Measurements from ENCODE around the gene MORC3.
"Not testable (repeated sequence)": the region's sequence is repeated elsewhere in the genome, so short reads cannot be mapped to it uniquely, and the experiment has no call there.

The MORC3 gene, protein sequence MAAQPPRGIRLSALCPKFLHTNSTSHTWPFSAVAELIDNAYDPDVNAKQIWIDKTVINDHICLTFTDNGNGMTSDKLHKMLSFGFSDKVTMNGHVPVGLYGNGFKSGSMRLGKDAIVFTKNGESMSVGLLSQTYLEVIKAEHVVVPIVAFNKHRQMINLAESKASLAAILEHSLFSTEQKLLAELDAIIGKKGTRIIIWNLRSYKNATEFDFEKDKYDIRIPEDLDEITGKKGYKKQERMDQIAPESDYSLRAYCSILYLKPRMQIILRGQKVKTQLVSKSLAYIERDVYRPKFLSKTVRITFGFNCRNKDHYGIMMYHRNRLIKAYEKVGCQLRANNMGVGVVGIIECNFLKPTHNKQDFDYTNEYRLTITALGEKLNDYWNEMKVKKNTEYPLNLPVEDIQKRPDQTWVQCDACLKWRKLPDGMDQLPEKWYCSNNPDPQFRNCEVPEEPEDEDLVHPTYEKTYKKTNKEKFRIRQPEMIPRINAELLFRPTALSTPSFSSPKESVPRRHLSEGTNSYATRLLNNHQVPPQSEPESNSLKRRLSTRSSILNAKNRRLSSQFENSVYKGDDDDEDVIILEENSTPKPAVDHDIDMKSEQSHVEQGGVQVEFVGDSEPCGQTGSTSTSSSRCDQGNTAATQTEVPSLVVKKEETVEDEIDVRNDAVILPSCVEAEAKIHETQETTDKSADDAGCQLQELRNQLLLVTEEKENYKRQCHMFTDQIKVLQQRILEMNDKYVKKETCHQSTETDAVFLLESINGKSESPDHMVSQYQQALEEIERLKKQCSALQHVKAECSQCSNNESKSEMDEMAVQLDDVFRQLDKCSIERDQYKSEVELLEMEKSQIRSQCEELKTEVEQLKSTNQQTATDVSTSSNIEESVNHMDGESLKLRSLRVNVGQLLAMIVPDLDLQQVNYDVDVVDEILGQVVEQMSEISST

DNA sequence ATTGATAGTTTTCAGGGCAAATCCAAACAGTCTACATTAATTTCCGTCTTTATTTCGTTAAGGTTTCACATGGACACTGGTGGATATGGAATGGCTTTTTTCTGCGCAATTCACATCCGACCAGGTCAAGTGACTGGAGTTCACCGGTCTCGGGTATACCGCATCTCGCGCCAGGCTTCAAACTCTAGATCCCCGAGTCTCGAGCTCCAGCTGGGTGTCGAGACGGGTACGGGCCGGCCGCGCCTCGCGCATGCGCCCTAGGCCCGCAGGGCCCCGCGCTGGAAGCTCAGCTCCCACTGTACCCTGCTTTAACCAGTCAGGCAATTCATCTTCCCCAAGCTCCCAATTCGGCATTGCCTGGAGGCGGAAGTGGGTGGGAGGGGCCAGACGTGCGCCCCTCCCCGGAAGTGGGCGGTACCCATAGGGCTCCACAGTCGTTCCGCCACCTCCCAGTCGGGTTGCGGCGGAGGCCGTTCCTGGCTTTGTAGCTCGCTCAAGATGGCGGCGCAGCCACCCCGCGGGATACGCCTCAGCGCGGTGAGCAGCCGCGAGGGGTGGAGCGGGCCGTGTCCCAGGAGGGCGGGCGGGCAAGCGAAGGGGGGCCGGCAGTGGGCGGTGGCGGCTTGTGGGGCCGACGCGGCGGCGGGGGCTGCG, at the start of gene MORC3:
Gene MORC3 (plus strand): TSS at position 431 of the 654 bp plus-strand sequence. CDS start 68 bp downstream, at position 499.
- peak; percentile 98 for DNase-seq

DNA sequence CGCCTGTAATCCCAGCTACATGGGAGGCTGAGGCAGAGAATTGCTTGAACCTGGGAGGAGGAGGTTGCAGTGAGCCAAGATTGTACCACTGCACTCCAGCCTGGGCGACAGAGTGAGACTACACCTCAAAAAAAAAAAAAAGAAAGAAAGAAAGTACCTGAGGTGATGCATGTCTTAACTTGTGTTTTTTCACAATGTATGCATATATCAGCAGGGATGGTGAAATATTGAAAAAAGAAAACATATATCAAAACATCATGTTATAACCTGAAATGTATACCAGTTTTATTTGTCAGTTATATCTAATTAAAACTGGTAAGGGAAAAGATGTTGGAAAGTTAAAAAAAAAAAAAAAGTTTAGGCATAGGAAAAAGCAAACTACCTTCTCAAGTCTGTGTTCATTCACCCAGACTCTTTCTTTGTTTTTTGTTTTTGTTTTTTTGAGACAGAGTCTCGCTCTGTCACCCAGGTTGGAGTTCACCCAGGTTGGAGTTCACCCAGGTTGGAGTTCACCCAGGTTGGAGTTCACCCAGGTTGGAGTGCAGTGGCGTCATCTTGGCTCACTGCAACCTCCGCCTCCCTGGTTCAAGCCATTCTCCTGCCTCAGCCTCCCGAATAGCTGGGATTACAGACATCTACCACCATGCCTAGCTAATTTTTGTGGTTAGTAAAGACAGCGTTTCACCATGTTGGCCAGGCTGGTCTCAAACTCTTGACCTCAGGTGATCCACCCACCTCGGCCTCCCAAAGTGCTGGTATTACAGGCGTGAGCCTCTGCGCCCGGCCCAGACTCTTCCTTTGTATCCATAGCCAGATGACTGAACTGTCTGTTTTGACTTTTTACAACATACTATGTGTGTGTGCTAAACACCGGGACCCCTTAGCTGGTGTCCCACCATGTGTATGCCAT, 49.0 kb upstream of the MORC3 start:
- not testable (repeated sequence) for DNase-seq

DNA sequence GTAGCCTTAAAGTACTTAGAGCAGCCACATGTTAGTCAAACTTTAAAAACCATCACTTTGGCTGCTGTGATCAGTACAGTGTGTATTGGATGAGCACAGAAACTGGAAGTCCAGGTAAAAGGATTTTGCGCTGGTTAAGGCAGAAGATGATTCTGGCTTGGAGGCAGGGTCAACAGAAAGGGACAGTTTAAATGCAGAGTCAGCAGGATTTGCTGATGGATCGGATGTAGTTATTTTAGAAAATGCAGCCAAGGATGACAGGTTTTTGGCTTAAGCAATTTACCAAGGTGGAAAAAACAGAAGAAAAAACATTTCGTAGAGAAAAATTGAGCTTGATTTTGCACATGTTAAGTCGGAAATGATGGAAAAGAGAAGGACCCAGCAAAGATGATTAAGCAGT, 45.9 kb upstream of the MORC3 start:
- no peak for DNase-seq

DNA sequence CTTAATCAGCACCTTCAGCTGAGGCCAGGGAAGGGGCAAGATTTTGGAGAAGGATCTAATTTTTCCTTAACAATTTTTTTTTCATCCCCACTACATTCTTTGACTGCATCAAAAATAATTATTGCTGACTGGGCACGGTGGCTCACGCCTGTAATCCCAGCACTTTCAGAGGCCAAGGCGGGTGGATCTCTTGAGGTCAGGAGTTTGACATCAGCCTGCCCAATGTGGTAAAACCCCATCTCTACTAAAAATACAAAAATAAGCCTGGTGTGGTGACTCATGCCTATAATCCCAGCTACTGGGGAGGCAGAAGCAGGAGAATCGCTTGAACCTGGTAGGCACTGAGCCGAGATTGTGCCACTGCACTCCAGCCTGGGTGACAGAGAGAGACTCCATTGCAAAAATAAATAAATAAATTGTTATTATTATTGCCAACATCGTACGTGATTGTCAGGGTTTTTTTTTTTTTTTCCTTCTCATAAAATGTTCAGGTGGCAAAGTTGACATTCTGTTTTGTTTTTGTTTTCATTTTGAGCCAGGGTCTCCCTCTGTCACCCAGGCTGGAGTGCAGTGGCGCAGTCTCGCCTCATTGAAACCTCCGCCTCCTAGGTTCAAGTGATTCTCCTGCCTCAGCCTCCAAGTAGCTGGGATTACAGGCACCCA, 37.3 kb upstream of the MORC3 start:
- no peak for DNase-seq

DNA sequence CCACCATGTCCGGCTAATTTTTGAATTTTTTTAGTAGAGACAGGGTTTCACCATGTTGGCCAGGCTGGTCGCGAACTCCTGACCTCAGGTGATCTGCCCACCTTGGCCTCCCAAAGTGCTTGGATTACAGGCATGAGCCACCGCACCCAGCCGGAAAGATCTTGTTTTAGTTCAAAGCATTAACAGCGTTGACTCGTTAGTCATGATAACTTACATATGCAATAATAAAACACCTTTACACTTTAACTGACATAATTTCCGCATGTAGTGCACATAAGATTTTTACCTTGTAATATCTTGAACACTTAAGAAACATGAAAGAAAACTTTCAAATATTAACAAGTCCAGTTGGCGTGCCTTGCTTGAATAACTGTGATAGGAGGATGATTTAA, 36.8 kb upstream of the MORC3 start:
- not testable (repeated sequence) for DNase-seq

DNA sequence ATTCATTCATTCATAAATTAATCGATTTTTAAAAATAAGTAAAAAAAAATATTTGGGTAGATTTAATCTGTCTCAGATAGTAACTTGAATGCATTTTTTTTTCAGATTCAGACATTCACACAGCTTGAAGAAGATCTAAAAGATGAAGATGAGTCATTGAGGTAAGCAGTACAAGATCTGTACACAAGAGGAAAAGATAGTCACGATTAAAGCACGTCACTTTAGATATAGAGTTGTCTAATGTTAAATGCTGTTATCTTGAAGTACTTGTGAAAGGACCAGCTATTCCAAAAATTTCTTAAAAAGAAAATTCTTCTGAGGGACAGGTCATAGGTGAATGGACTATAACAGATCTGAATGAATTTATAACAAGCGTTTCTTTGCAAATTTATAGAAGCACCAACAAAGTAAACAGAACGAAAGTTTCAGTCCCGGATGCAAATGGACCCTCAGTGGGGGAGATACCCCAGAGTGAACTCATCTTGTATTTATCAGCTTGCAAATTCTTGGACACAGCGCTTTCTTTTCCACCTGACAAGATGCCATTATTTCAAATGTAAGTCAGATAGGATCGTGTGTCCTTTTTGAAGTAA, 31.2 kb upstream of the MORC3 start:
- no peak for DNase-seq

DNA sequence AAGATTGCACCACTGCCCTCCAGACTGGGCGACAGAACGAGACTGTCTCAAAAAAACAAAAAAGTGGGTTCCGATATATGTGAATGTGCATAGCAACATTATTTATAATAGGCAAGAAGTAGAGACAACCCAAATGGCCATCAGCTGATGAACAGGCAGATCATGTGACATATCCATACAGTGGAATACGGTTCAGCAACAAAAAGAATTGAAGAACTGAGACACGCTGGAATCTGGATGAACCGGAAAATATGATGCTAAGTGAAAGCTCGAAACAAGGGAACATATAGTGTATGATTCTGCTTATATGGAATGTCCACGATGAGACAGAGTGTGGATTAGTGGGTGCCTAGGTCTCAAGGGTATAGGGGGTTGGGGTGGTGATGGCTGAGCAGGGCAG, 28.5 kb upstream of the MORC3 start:
- DNase-seq = no peak

DNA sequence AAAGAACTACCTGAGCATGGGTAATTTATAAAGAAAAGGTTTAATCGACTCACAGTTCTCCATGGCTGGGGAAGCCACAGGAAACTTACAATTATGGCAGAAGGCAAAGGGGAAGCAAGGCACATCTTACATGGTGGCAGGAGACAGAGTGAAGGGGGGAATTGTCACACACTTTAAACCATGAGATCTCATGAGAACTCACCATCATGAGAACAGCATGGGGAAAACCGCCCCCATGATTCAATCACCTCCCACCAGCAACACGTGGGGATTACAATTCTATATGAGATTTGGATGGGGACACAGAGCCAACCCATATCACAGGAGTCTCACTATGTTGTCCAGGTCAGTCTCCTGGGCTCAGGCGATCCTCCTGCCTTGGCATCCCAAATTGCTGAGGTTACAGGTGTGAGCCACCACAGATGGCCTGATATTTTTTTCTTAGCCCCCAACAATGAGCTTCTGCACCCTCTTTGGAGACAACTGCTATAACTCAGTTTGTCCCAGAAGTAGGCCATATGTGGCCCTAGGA, 22.5 kb upstream of the MORC3 start:
- DNase-seq = no peak

DNA sequence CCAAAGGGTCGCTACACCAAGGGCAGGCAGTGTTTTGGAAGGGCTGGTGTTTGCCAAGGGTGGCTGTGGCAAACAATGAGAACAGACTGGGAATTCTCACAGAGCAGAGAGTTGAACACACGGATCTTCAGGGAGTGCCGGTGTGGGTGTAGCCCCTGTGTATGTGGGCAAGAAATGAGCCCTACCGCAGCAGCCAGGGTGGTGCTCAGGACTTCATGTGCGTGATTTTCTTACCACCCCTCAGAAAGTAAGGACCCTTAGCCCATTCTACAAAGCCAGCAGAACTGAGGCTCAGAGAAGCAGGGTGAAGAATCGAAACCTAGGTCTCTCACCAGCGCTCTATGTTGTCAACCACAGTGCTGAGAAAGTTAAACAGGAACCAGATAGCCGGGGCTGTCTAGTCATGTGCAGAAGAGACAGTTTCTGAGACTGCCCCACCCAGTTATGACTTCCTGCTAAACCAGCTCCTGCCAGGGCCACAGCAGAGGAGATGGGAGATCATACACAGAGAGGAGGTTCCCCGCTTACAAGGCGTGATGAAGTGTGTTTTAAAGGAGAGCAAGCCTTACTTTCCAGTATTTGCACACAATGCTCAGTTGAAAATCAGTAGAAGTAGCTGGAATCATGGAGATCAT, 21.9 kb upstream of the MORC3 start:
- peak; percentile 72 for DNase-seq

DNA sequence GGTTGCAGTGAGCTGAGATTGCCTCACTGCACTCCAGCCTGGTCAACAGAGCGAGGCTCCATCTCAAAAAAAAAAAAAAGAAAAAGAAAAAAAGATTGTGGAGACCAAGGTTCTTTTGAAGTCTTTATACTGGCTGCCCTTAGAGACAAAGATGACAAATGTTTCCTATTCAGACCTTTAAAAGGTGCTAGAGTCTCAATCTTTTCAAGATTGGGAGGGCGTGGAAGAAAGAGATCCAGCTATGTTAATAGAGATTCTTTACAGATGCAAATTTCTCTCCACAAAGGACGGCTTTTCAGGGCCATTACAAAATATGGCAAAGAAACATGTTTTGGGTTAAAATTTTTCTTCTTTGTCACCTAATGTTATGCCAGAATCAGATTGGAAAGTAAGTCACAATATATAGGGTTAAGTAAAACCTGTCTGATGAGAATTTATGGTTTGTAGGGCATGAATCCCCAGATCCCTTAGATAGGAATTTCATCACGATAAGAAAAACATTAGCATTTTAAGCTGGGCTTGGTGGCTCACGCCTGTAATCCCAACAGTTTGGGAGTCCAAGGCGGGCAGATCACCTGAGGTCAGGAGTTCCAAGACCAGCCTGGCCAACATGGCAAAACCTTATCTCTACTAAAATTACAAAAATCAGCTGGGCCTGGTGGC, 13.0 kb upstream of the MORC3 start:
- no peak for DNase-seq

DNA sequence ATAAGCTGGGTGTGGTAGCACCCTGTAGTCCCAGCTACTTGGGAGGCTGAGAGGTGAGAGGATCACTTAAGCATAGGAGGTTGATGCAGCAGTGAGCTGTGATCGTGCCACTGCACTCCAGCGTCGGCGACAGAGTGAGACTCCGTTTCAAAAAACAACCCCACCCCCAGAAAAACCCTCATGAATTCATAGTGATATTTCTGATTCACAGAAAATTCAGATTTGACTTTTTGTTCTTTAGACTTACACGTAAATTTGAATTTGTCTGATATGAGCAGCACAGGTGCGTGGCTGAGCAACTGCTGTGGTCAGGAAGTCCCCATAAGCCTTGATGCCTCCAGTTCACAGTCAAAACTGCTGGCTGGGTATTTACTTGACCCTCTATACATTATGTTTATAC, 10.0 kb upstream of the MORC3 start:
- no peak for DNase-seq

DNA sequence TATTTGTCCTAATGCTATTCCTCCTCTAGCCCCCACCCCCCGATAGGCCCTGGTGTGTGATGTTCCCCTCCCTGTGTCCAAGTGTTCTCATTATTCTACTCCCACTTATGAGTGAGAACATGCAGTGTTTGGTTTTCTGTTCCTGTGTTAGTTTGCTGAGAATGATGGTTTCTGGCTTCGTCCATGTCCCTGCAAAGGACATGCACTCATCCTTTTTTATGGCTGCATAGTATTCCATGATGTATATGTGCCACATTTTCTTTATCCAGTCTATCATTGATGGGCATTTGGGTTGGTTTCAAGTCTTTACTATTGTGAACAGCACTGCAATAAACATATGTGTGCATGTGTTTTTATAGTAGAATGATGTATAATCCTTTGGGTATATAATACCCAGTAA, 6.6 kb upstream of the MORC3 start:
- DNase-seq = not testable (repeated sequence)

DNA sequence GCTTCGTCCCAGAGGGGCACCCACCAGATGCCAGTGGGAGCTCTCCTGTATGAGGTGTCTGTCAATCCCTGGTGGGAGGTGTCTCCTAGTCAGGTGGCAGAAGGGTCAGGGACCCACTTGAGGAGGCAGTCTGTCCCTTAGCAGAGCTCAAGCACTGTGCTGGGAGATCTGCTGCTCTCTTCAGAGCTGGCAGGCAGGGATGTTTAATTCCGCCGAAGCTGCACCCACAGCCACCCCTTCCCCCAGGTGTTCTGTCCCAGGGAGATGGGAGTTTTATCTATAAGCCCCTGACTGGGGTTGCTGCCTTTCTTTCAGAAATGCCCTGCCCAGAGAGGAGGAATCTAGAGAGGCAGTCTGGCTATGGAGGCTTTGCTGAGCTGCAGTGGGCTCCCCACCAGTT, 4.0 kb upstream of the MORC3 start:
- not testable (repeated sequence) for DNase-seq

DNA sequence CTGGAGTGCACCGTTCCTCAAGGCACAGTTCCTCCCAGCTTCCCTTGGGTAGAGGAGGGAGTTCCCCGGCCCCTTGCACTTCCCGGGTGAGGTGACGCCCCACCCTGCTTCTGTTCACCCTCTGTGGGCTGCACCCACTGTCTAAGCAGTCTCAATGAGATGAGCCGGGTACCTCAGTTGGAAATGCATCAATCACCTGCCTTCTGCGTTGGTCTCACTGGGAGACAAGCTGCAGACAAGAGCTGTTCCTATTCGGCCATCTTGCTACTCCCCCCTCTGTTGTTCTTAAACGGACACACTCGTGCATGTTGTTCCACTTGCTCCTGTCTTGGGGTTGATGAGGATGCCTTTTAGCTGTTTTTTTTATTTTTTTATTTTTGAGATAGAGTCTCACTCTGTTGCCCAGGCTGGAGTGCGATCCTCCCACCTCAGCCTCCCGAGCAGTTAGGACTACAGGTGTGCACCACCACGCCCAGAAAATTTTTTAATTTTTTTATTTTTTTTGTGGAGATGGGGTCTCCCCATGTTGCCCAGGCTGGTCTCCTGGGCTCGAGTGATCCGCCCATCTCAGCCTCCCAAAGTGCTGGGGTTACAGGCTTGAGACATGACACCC, 3.0 kb upstream of the MORC3 start:
- no peak for DNase-seq

DNA sequence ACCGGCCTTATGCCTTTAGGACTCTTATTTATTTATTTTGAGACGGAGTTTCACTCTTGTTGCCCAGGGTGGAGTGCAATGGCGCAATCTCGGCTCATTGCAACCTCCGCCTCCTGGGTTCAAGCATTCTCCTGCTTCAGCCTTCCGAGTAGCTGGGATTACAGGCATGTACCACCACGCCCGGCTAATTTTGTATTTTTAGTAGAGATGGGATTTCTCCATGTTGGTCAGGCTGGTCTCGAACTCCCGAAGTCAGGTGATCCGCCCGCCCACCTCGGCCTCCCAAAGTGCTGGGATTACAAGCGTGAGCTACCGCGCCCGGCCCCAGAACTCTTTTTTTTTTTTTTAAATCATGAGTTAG, 611 bp upstream of the MORC3 start:
- DNase-seq = not testable (repeated sequence)

DNA sequence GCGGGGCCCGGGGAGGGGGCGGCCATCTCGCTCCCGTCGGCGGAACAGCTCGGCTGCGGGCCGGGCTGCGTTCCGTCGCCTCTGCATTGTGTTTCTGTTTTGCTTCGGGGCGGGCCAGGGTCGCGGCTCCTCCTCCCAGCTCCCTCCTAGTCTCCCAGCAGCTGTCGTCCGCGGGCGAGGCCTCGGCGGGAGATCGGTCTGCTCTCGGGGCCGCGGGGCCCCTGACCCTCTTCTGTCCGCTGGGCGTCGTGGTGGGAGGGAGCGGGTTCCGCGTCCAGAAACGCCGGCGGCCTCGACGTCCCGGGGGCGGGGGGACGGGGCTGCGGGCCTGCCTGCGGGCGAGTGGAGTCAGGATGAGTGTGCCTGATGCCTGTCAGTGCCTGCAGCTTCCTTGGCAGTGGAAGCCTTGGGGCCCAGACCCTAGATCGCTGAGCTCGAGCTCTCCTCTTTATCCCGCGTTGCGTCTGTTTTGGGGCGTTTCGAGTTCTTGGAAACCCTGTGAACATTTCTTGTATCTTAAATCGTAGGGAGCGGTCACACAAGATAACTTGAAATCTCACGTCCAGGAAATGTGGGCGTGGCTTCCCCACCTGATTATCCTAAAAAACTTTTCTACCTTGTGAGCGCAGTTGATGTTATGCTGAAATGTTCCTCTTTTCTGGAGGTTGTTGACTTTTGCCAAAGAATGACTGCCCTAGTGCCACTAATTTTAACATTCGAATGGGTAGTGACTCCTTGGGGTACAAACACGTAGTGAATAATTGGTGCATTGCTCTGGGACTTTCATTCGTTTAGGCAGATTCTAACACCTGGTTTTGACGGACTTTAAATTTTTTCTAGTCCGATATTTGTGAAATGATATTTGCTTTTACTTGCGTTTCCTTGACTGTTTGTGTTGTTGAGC, 676 bp downstream of the MORC3 start:
- no peak for DNase-seq

DNA sequence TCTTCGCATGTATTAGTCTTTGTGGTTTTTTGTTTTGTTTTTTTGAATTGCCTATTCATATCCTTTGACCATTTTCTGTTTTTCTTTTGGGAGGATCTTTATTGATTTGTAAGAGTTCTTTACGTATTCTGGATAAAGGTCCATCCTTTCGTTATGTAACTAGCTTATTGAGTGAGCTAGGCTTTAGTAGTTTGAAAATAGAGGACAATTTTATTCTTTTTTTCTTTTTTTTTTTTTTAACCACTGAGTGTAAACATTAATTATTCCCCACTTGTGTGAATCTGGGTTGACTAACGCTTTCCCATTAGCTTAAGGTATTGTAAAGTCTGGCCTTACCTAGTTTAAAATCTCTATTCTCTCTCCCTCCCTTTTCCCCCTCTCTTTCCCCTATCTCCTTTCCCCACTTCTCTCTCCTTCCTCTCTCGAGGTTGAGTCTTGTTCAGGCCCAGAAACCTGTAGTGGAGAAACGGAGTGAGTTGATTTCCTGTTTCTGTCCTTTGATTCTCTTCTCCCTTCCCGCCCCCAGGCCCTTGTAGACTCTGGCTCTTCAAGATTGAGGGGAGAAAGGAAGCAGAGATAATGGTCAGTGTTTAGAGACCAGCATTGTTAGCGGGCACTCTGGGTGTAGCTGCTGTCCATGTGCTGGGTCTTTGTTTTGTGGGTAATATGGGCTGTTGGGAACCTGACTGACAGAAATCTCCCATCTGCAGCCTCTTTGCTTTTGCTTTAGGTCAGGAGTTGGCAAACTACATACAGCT, 1.5 kb downstream of the MORC3 start:
- DNase-seq = no peak

DNA sequence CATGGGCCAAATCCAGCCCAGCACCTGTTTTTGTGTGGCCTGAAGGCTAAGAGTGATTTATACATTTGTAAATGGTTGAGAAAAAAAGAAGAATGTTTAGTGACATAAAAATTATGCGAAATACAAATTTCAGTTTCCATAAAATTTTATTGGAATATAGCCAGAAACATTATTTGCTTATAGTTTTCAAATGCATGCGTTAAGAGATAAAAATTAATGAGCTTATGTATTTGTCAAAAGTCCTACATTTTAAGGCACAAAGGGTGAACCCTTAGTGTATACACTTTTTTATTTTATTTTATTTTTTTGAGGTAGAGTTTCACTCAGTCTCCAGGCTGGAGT, 2.1 kb downstream of the MORC3 start:
- DNase-seq = no peak
